Stimulated activated CD4-positive, alpha-beta T cell treated with anti-CD3 and anti-CD28 coated beads, Interleukin-12 subunit alpha, Interleukin-12 subunit beta, amount 100 ng/mL, for 24 hours (primary cell): ENCODE measurements around the gene C17orf78.
"Not testable (repeated sequence)": the region's sequence is repeated elsewhere in the genome, so short reads cannot be mapped to it uniquely, and the experiment has no call there.

Experiments
- DNase-seq, 2 experiments: peaks; one replicate each; pipeline ENCODE4 v3.0.0-alpha.2; 2020; ENCODE audit warnings: low read depth in 2 of 2

Gene C17orf78

GRCh38 chr17:37375706-37376105 lies at the start of gene C17orf78:
Gene C17orf78 (plus strand): TSS chr17:37375985. CDS start chr17:37376093, 108 bp downstream.
- DNase-seq: no peak

GRCh38 chr17:37327341-37328090 lies 48.3 kb upstream of the C17orf78 start:
- no peak for DNase-seq

- no peak for DNase-seq
These were observed 36.9 kb upstream of the C17orf78 start for GRCh38 chr17:37338847-37339246.

- DNase-seq: no peak
These were observed 36.5 kb upstream of the C17orf78 start for GRCh38 chr17:37339321-37339720.

- no peak for DNase-seq
These were observed 35.0 kb upstream of the C17orf78 start for GRCh38 chr17:37340804-37341203.

GRCh38 chr17:37342589-37342988 lies 33.2 kb upstream of the C17orf78 start:
- no peak for DNase-seq

GRCh38 chr17:37344519-37344918 lies 31.3 kb upstream of the C17orf78 start:
- DNase-seq: no peak

- not testable (repeated sequence) for DNase-seq
These were observed 28.9 kb upstream of the C17orf78 start for GRCh38 chr17:37346863-37347402.

GRCh38 chr17:37356796-37357569 lies 18.8 kb upstream of the C17orf78 start:
- DNase-seq: not testable (repeated sequence)

GRCh38 chr17:37358098-37358829 lies 17.5 kb upstream of the C17orf78 start:
- DNase-seq: peak; percentile 13 to 44

GRCh38 chr17:37358830-37359681 lies 16.7 kb upstream of the C17orf78 start:
- peak; percentile 78 to 90 for DNase-seq

GRCh38 chr17:37359682-37360188 lies 16.1 kb upstream of the C17orf78 start:
- no peak for DNase-seq

- DNase-seq: no peak
These were observed 15.2 kb upstream of the C17orf78 start for GRCh38 chr17:37360632-37361031.

GRCh38 chr17:37361543-37361942 lies 14.2 kb upstream of the C17orf78 start:
- DNase-seq: no peak

- no peak for DNase-seq
These were observed 10.2 kb upstream of the C17orf78 start for GRCh38 chr17:37365589-37365988.

GRCh38 chr17:37368577-37368976 lies 7.2 kb upstream of the C17orf78 start:
- DNase-seq: no peak

- peak; percentile 35 to 49 for DNase-seq
These were observed 2.1 kb upstream of the C17orf78 start for GRCh38 chr17:37373530-37374159.

GRCh38 chr17:37382056-37382455 lies 6.3 kb downstream of the C17orf78 start:
- DNase-seq: no peak

GRCh38 chr17:37384560-37385149 lies 8.9 kb downstream of the C17orf78 start:
- no peak for DNase-seq

- no peak for DNase-seq
These were observed 9.7 kb downstream of the C17orf78 start for GRCh38 chr17:37385474-37385990.
